Endothelial cell of umbilical vein (primary cell): ENCODE data around the gene SOHLH1. TPM values are rescaled to one million over a fixed set of nuclear protein-coding genes. Genes with fewer than 3 reads are reported as not detected.

ENCODE experiments used
- BruUV-seq: library from RNA; stranded (reverse); fragments of 400-500 nt; replicated peaks from 2 replicates; lab custom pipeline; 2021; lab: Mats Ljungman, UMichigan
- CTCF ChIA-PET: fragments of 300-600, 350-600 bp; sonication (Branson Sonifier 250); formaldehyde crosslinking; loops from one replicate; lab custom pipeline; 2021; ENCODE audit warnings: antibody characterized with exemption, inconsistent platforms; lab: Charles Lee
- POLR2A ChIA-PET: fragments of 300-600, 350-600 bp; sonication (Branson Sonifier 250); formaldehyde crosslinking; loops from one replicate; lab custom pipeline; 2021; ENCODE audit warnings: antibody characterized with exemption, inconsistent platforms; lab: Charles Lee
- DNase-seq: peaks from one replicate; pipeline ENCODE4 v3.0.0-alpha.2; 2011; ENCODE audit warnings: low read depth, low spot score
- FAIRE-seq: peaks from 2 replicates; lab custom pipeline; 2011; peaks lifted over from hg19 to GRCh38; lab: Jason Lieb, UNC
- H2AFZ ChIP-seq: 2 replicates; pipeline ENCODE4 v1.6.0; 2012; ENCODE audit warnings: low read depth, low read length, control low read depth, inconsistent platforms
- H3K27ac ChIP-seq: 2 replicates; pipeline ENCODE4 v1.5.1; 2011; ENCODE audit warnings: low read depth, mild to moderate bottlenecking, control low read depth, low read length, moderate library complexity; ENCODE audit not compliant: insufficient read depth
- H3K27me3 ChIP-seq, 2 experiments: 2 replicates each; pipeline versions ENCODE4 v1.6.0 to v1.6.1; 2011; ENCODE audit warnings: low read length in 2 of 2, mixed read lengths in 1 of 2; ENCODE audit not compliant: control insufficient read depth in 2 of 2, insufficient read depth in 2 of 2
- H3K36me3 ChIP-seq, 2 experiments: 2 replicates in 1 of 2; 3 replicates in 1 of 2; pipeline ENCODE4 v1.5.1; 2011; ENCODE audit warnings: low read length in 2 of 2, mild to moderate bottlenecking in 1 of 2, moderate library complexity in 1 of 2; ENCODE audit not compliant: control insufficient read depth in 2 of 2, insufficient read depth in 2 of 2; ENCODE audit errors: extremely low read depth in 1 of 2
- H3K4me1 ChIP-seq: 3 replicates; pipeline ENCODE4 v1.5.1; 2011; ENCODE audit warnings: mild to moderate bottlenecking, low read length; ENCODE audit not compliant: control insufficient read depth, insufficient read depth; ENCODE audit errors: extremely low read depth
- H3K4me2 ChIP-seq: 2 replicates; pipeline ENCODE4 v1.6.1; 2011; ENCODE audit warnings: low read length, control low read depth, mixed read lengths; ENCODE audit not compliant: insufficient read depth
- H3K4me3 ChIP-seq, 3 experiments: fragments of 200-600 bp in 1 of 3; sonication (generic), shearing (Covaris generic) in 1 of 3; replicated peaks in 1 of 3; 2 replicates each; pipeline ENCODE4 v1.5.1; 2011 to 2016; ENCODE audit warnings: control low read depth in 3 of 3, low read length in 3 of 3, mild to moderate bottlenecking in 2 of 3, inconsistent platforms in 1 of 3, low read depth in 1 of 3, moderate library complexity in 1 of 3; ENCODE audit not compliant: insufficient read depth in 1 of 3
- H3K79me2 ChIP-seq: 2 replicates; pipeline ENCODE4 v1.6.0; 2012; ENCODE audit warnings: low read length, inconsistent platforms; ENCODE audit not compliant: control insufficient read depth, insufficient read depth
- H3K9ac ChIP-seq: replicated peaks from 2 replicates; pipeline ENCODE3; 2011; ENCODE audit warnings: low read length, control low read depth; ENCODE audit not compliant: insufficient read depth; ENCODE audit errors: extremely low read depth
- H3K9me1 ChIP-seq: replicated peaks from 3 replicates; pipeline ENCODE4 v1.6.0; 2011; ENCODE audit warnings: mild to moderate bottlenecking, low read length; ENCODE audit not compliant: control insufficient read depth, insufficient read depth; ENCODE audit errors: extremely low read depth
- H3K9me3 ChIP-seq: replicated peaks from 2 replicates; pipeline ENCODE4 v1.5.1; 2012; ENCODE audit warnings: low read length, inconsistent platforms; ENCODE audit not compliant: control insufficient read depth, insufficient read depth
- H4K20me1 ChIP-seq: replicated peaks from 2 replicates; pipeline ENCODE3; 2011; ENCODE audit warnings: mild to moderate bottlenecking, low read length; ENCODE audit not compliant: control insufficient read depth, insufficient read depth; ENCODE audit errors: extremely low read depth
- EZH2 ChIP-seq: IDR thresholded peaks from 2 replicates; pipeline ENCODE4 v1.6.1; 2012; ENCODE audit warnings: borderline replicate concordance, low read depth, mild to moderate bottlenecking, moderate library complexity, low read length, inconsistent platforms; ENCODE audit not compliant: severe bottlenecking
- FOS ChIP-seq: IDR thresholded peaks from 2 replicates; pipeline ENCODE4 v1.6.1; 2011; ENCODE audit warnings: mild to moderate bottlenecking, low read length, moderate library complexity, borderline replicate concordance; ENCODE audit not compliant: insufficient read depth
- GATA2 ChIP-seq: IDR thresholded peaks from 2 replicates; pipeline ENCODE4 v1.7.0; 2011; ENCODE audit warnings: low read depth, mild to moderate bottlenecking, moderate library complexity, mixed read lengths, low read length; ENCODE audit not compliant: insufficient read length, insufficient read depth
- JUN ChIP-seq: IDR thresholded peaks from 2 replicates; pipeline ENCODE4 v1.6.1; 2011; ENCODE audit warnings: borderline replicate concordance, low read depth; ENCODE audit not compliant: insufficient read length, insufficient read depth
- MYC ChIP-seq: IDR thresholded peaks from one replicate; pipeline ENCODE4 v1.6.1; 2011; ENCODE audit warnings: mild to moderate bottlenecking, low read depth, low read length
- POLR2A ChIP-seq: IDR thresholded peaks from 2 replicates; pipeline ENCODE4 v1.6.1; 2012; ENCODE audit warnings: low read depth, mild to moderate bottlenecking, control low read depth, low read length
- POLR2AphosphoS5 ChIP-seq: IDR thresholded peaks from 2 replicates; pipeline ENCODE4 v1.6.1; 2012; ENCODE audit warnings: low read depth, mild to moderate bottlenecking, control low read depth, low read length, moderate library complexity; ENCODE audit not compliant: insufficient read depth
- dilution Hi-C: fragments of 300-500 bp; cut with MboI; formaldehyde crosslinking; loops from one replicate; pipeline ENCODE4 v1.15.0; 2019; ENCODE audit warnings: low sequenced_read_pairs; ENCODE audit not compliant: extremely low pct_ligation_motif_present
- intact Hi-C: fragments of 100-400 bp; cut with micrococcal nuclease; formaldehyde crosslinking; loops from one replicate; pipeline ENCODE4 v1.10.0; 2022
- polyA plus RNA-seq, 4 experiments: library from polyadenylated mRNA; depleted of rRNA in 3 of 4; stranded (reverse) in 3 of 4; unstranded in 1 of 4; fragments of >200 nt; gene quantifications; 2 replicates each; pipeline versions ENCODE4 v1.2.1 to v1.2.3, GENCODE V29; 2011 to 2012; ENCODE audit warnings: missing spikeins in 1 of 4
- total RNA-seq: library from RNA; stranded (reverse); gene quantifications from 2 replicates; pipeline ENCODE4 v1.2.3, GENCODE V29; 2021
- TF ChIP-seq, protein P1 (sequence below), 2 donors: IDR thresholded peaks; 1 replicate in 1 of 2; 2 replicates in 1 of 2; pipeline ENCODE4 v1.5.1; 2011; ENCODE audit warnings: low read length in 2 of 2, mild to moderate bottlenecking in 2 of 2, moderate library complexity in 2 of 2, control low read depth in 1 of 2, inconsistent platforms in 1 of 2, low read depth in 1 of 2; ENCODE audit not compliant: insufficient read depth in 1 of 2; ENCODE audit errors: extremely low read depth in 1 of 2
- TF ChIP-seq, protein P2 (sequence below): IDR thresholded peaks from 2 replicates; pipeline ENCODE4 v1.6.1; 2011; ENCODE audit not compliant: insufficient read depth, insufficient read length

SOHLH1 gene
- total and polyA plus RNA-seq, 2 donors (not counting 3 experiments of a cell fraction or from before 2014, with no cell fraction given) = not detected

DNA sequence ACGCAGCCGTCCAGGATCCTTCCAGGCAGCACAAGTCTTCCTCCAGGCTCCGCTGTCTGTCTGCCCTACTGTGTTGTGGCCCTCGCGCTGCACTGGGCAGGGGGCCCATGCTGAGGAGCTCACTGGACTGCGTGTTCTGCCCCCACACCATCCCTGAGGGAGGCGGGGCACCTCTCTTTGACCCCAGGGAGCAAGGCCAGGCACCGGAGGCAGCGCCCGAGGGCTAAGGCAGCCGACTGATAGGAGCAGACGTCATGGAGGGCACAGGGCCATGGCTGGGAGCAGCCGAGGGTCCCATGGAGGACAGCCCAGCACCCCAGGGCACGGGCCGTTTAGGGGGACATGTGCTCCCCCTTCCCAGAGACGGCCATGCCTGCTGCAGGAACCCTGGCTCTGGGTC is 49.4 kb upstream of the SOHLH1 start:
- no peak overlapping the region for H3K4me2 ChIP-seq
- H4K20me1 ChIP-seq = no peaks in the 10 kb centered on the region
- FAIRE-seq = no peak
- no peaks in the 10 kb centered on the region for H3K79me2 ChIP-seq
- H3K9me3 ChIP-seq = no peaks in the 10 kb centered on the region
- CTCF ChIA-PET = no interaction called here
- no peak overlapping the region for H3K27ac ChIP-seq
- POLR2A ChIA-PET = no interaction called here
- H3K36me3 ChIP-seq = no peaks in the 10 kb centered on the region
- dilution Hi-C loops (no loop called here), intact Hi-C loops (no loop called here)
- H3K9me1 ChIP-seq = no peaks in the 10 kb centered on the region
- no peak for DNase-seq
- H3K4me1 ChIP-seq = no peaks in the 10 kb centered on the region
- no peak for TF ChIP-seq GATA2
- no peak for TF ChIP-seq MYC
- TF ChIP-seq FOS = no peak
- TF ChIP-seq, protein P1, sequence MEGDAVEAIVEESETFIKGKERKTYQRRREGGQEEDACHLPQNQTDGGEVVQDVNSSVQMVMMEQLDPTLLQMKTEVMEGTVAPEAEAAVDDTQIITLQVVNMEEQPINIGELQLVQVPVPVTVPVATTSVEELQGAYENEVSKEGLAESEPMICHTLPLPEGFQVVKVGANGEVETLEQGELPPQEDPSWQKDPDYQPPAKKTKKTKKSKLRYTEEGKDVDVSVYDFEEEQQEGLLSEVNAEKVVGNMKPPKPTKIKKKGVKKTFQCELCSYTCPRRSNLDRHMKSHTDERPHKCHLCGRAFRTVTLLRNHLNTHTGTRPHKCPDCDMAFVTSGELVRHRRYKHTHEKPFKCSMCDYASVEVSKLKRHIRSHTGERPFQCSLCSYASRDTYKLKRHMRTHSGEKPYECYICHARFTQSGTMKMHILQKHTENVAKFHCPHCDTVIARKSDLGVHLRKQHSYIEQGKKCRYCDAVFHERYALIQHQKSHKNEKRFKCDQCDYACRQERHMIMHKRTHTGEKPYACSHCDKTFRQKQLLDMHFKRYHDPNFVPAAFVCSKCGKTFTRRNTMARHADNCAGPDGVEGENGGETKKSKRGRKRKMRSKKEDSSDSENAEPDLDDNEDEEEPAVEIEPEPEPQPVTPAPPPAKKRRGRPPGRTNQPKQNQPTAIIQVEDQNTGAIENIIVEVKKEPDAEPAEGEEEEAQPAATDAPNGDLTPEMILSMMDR (IDR thresholded peaks at IDR 0.05; ENCODE audit: extremely low read depth in 1 of 2, insufficient read depth in 1 of 2, low read depth in 1 of 2, low read length in 2 of 2) = no peak
- TF ChIP-seq EZH2 = no peak
- TF ChIP-seq, protein P2, sequence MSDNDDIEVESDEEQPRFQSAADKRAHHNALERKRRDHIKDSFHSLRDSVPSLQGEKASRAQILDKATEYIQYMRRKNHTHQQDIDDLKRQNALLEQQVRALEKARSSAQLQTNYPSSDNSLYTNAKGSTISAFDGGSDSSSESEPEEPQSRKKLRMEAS = no peak
- no peak for TF ChIP-seq POLR2AphosphoS5
- no peak for TF ChIP-seq JUN
- no peak for TF ChIP-seq POLR2A
- no peaks in the 10 kb centered on the region for H3K27me3 ChIP-seq
- H2AFZ ChIP-seq = no peak overlapping the region
- no peak overlapping the region for H3K4me3 ChIP-seq
- H3K9ac ChIP-seq = no peak overlapping the region
- no TSS peak for BruUV-seq
